ENCODE data around the gene TENM4.

- TF ChIP-seq NR3C1 (CRISPR knock-in tag; conservative IDR thresholded peaks at IDR 0.05; ENCODE audit: low read depth) (no peak), CTCF (IDR thresholded peaks at IDR 0.05) (no peak), KAT7 (CRISPR knock-in tag; IDR thresholded peaks at IDR 0.05; ENCODE audit: borderline replicate concordance) (no peak)
Observed at GRCh38 chr11:78689101-78689500, 751.7 kb downstream of the TENM4 start.

All from WTC11 (cell line).